GM18511 (cell line): Measurements from ENCODE around the gene ZNF750.
"Not testable (repeated sequence)": the region's sequence is repeated elsewhere in the genome, so short reads cannot be mapped to it uniquely, and the experiment has no call there.

ENCODE experiments used
- ATAC-seq: cut with Tn5 transposase; IDR thresholded peaks from one replicate; pipeline ENCODE4 v1.9.1; 2021; ENCODE audit warnings: mild to moderate bottlenecking, moderate library complexity; ENCODE audit not compliant: unreplicated experiment

The ZNF750 gene

DNA sequence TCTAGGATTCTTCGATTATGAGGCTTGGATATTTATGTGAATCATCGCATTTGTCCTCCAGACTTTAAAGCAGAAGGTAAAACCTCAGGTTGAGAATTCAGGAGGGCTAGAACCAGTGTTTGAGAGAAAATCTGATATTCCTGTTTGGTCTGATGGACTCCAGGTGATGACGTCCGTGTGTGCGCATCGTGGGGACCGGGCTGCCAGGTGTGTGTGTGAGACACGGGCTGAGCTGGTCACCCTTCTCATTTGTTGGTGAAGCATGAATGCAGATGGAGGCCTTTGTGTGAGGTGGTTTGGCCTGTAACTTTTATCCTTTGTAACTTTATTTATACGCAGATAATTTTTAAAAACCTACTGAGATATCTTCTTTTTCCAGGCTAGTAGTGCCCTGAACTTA is 42.8 kb downstream of the ZNF750 start:
- ATAC-seq, result no peak

DNA sequence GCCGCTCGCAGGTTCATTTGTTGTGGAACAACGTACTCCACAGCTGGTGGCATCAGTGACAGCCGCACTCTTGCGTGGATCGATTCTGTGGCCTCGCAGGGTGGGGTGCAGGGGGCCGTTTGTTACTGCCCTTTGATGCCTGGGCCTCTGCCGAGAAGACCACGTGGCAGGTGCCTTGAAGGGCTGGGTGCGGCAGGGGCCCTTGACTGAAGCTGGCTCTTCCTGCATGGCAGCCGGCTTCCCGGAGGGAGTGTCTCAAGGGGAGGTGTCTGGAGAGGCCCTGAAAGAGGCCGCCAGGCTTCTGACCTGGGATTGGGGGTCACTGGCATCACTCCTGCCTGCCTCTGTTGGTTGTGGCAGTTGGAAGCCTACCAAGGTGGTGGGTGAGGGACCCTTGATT is 44.2 kb downstream of the ZNF750 start:
- ATAC-seq, result no peak

DNA sequence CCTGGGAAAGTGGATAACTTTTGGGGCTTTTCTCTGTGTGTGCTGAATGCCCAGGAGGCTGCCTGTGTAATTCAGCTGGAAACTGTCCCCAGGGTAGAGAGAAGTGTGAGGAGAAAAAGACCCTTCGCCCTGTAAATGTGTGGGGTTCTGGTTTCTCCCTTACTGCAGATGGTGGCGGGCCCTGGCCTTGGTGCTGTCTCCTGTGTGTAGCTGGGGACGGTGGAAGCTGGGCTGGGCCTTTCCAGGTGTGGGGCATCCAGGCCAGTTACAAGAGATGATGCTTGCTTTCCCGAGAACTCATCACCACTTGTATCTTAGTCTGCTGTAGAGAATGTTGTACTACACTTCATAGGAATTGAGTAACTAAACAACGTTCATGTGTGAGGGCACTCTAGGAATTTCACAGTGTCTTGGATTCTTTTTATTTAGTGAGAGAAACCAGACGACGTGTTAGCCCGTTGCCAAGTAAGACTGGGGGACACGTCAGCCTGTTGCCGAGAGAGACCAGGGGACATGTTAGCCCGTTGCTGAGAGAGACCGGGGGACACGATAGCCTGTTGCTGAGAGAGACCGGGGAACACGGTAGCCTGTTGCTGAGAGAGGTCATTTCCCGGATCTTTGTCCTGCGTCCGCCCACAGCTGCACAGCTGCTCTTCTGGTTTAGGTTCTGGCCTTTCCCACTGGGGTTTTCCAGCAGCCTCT is 44.9 kb downstream of the ZNF750 start:
- ATAC-seq, result no peak

DNA sequence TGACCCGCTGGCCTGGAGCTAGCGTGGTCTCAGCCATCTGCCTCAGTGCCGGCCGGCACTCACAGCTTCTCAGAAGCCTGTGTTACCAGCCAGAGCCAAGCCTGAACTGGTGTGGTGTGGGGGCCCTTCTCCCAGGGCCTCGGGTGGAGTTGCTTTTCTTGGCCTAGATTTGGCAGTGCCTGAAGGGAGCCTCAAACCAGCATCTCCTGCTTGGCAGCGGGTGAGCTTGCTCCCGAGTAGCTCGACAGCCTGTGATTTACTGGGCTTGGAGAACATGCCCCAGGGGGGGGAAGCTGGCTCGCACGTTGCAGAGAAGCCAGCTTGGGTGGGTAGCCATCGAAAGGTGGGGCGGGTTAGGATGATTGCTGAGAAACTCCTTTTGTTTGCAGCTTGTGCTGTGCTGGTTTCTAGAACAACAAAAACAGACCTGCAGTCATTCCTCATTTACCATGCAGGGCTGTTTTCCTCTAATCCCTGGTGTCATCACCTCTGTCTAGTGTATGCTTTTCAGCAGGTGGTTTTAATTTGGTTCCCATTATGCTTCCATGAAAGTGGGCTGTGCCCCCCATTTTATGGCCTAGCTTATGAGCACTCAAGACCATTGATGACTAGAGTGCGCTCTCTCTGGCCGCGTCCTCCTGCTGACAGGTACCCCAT is 45.7 kb downstream of the ZNF750 start:
- no peak for ATAC-seq

DNA sequence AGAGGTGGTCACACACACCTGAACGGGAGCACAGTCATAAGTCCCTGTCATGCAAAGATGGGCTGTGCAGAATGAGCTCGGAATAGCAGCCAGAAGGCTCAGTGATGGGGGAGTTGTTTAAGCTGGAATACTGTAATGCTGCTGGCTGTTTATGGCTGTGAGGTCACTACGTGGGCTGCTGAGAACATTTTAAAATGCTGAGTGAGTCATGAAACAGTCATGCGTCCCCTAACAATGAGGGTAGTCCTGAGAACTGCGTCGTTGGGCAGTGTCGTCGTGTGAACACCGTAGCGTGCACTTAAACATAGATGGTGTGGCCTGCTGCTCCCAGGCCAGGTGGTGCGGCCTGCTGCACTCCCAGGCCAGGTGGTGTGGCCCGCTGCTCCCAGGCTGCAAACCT is 48.3 kb downstream of the ZNF750 start:
- ATAC-seq, result no peak

DNA sequence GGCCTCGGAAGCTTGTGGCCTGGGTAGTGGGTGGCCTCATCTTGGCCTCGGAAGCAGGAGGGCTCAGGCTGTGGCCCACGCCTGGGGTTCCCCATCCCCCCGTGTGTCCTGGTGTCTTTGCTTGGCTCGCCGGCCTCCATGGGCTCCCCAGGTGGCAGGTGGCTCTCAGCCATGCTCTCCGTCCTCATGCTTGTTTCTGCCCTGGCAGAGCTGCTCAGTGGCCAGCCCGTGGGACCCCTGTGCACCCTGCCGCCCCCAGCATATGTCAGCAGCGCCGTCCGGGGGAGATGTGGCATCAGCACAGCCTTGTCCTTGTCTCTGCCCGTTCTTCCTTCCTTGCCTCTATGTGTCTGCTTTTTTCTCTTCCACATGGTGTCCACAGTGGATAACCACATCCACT is 49.4 kb downstream of the ZNF750 start:
- no peak for ATAC-seq

DNA sequence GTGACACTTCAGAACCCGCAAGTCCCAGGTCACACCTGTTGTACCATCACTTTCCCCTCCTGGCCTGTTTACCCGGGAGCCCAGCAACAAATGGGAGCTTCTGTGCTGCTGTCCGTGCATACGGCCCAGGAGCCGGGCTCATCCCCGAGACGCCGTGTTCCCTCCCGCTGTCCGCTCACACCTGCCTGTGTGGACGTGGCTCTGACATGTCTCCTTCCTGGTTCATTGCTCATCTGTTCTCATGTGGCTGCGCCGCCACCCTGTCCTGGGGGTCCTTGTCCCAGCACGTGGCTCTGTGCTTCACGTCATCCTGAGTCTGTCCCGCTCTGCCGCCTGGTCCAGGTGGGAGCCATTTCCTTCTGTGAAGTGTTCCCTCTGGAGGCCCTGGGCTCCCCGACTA is 50.0 kb downstream of the ZNF750 start:
- ATAC-seq, result no peak

DNA sequence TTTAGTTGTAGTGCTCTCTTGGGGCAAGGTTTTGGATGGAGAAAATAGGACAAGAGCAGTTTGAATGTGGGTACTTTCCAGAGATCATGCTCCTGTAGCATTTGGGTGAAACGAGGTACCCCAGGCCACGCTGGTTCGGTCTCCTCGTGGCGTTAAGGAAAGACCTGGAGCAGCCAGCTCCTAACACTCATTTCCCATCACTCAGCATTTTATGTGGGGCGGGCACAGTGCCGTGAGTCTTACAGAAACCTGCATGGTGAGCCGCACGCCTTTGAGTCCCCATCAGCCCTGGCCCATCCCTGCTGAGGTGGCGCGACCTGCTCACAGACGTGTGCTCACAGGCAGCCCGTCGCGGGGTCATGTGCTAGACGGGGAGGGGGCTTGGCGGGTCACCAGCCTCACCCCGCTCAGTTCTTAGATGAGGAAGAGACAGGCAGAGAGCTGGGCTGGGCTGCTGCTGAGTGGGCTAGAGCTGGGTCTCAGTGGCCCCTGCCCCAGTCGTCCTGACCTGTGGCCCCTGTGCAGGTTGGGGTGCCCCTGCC is 50.7 kb downstream of the ZNF750 start:
- ATAC-seq, result no peak

DNA sequence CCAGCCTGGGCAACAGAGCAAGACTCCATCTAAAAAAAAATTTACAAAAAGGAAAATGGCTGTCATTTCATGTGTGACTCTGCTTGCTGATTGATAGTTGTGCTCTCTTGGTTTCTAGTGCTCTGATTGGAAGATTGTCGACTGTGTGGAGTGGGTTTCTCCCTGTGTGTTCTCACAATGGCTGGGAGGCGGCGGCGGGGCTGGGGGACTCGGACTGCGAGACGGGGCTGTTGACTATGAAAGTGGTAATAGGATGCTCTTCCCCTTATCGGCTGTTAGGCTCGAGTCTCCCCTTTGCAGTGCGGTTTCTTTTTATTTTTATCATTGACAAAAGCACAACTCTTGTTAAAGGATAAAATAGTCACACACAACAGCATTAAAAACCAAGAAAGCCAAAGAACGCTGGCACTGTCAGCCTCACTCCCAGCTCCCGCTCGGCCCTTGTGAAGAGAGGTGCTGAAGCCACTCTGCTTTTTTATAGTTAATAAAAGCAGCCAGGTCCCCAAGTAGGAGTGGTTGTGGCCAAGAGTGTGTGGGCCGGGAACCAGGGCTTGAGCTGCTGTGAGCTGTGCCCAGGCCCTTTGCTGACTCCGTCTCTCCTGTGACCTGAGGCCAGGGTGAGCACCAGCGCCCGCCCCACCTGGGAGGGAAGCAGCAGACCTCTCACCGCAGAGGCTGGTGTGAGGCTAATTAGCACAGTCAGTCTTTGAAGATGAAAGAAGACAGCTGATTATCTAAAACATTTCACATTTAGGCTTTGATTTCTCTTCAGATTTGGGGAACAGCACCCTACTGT is 51.4 kb downstream of the ZNF750 start:
- ATAC-seq, result no peak

DNA sequence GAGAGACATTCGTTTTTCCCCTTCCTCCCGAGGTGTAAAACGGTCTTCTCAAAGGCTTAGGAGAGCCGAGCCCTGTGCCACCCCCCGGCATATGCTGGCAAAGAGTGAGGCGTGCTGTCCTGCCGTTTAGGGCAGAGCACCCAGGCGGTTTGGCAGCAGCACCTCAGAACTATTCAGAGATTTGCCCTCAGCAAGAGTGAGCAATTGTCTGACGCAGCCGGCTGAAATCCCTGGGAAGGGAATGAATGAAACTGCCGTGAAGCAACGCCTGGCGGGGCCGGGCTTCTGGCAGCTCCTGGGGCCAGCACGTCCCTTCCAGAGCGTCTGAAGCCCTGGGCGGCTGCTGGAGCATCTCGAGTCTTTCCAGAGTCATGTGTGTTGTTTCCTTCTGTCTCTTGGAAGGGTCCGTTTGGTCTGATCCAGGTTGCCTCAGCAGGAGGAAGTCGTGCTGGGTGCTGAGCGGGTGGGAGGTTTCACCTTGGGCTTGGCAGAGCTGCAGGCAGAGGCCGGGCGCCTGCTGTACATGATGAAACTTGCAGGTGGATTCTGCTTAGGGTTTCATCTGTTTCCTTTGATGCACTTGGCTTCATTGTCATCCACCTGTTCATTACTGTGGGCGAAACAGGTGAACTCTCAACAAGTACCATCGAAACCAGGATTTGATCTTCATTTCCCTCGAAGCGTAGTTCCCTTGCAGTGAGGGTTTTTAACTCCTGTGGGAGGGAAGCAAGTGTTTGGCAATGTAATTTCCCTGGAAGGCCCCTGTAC is 52.6 kb downstream of the ZNF750 start:
- ATAC-seq, result no peak

DNA sequence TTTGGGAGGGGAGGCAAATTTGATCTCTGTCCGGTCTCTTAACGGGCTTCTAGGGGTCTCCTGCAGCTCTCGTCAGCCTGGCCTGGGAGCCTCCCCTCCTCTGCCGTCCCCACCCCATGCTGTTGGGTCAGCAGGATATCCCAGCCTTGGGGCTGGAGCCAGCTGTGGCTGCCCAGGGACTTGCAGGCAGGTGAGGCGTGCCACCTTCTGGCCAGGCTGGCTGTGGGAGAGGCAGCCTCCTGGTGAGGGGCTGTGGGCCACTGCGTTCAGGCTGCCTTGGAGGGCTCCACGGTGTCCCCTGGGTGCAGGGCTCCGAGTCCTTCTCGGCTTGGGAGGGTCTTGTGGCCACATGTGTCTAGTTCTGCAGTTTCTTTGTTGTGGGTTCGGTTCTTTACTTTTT is 53.4 kb downstream of the ZNF750 start:
- no peak for ATAC-seq

DNA sequence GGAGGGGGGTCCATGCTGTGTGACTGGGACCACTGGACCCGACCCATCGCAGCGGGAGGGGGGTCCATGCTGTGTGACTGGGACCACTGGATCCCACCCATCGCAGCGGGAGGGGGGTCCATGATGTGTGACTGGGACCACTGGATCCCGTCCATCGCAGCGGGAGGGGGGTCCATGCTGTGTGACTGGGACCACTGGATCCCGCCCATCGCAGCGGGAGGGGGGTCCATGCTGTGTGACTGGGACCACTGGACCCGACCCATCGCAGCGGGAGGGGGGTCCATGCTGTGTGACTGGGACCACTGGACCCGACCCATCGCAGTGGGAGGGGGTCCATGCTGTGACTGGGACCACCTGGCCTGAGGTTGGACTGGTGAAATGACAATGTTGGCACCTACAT is 54.2 kb downstream of the ZNF750 start:
- ATAC-seq, result not testable (repeated sequence)

DNA sequence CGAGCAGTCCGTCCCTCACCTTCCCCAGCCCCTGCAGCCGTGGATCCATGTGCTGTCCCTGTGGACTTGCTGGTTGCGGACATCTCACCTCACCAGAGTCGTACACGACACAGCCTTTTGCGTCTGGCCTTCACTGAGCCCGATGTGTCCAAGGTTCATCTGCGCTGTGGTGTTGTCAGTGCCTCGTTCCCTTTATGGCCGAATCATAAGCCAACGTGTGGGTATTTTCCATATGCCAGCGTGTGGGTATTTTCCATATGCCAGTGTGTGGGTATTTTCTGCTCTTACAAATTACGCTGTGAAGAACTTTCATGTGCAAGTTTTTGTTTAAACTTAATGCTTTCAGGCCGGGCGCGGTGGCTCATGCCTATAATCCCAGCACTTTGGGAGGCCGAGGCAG is 56.3 kb downstream of the ZNF750 start:
- ATAC-seq, result no peak

DNA sequence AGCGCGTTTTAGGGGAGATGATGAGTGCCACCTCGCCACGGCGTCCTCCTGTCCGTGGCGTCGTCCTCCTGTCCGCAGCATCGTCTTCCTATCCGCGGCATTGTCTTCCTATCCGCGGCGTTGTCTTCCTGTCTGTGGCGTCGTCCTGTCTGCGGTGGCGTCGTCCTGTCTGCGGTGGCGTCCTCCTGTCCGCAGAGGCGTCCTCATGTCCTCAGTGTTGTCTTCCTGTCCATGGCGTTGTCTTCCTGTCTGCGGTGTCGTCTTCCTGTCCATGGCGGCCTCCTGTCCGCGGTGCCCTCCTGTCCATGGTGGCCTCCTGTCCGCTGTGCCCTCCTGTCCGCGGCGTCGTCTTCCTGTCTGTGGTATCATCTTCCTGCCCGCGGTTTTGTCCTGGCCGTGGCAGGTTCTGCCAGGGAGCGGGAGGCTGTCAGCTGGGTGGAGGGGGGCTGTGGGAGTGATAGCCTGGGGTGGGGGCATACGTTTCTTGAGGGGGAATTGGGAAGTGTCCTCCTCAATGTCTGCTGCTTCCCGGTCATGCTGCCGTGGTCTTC is 57.1 kb downstream of the ZNF750 start:
- ATAC-seq, result no peak

DNA sequence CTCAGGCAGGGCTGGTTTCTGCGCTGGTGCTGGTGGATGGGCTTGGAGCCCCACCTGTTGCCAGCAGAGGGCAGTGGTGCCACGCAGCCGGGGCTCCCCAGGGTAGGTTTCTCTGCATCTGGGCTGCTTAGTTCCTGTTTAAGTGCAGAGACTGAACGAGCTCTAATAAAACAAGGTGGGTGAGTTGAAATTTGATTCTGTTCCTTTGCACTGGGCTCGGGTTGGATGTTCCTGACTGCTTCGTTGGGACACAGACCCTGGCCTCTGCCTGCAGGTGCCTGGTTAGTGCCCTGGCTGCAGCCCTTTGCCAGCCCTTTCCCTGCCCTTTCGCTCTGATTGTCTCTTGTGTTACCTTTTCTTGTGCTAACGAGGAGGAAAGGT is 57.9 kb downstream of the ZNF750 start:
- no peak for ATAC-seq

DNA sequence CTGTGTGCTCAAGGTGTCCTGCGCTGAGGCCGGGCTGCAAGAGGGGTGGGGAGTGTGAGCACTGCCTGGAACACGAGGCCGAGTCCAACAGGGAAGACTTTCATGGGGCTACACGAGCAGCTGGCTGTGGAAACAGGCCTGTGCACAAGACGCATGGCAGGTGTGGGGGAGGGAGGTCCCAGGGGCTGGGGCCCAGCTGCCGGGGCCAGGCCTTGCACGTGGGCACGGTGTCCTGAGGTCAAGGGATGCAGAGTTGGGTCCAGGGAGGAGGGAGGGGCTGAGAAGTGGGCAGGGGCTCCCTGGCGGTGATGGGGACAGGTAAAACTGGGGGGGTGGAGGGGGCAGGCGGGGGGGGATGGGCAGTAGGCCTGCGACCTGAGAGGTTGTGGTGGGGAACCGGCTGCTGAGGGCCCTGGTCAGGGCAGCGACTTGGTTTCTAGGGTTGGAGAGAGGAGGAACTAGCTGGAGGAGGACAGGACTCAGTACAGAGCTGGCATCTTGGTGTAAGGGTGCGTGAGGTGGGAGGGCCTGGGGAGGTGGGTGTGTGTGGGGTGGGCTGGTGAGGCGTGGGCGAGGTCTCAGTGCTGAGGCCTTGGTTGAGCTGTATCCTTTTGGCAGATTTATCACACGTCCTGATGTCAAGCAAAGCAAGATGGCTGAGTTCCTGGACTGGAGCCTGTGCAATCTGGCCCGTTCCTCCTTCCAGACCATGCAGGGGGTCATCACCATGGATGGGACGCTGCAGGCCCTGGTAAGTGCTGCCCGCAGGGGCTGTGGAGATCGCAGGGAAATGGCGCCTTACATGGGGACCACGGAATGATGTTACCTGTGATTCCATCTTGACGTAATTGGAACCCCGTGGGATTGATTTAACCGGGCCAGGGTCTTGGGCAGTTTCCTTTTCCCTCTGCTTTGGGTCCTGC is 58.6 kb downstream of the ZNF750 start:
- ATAC-seq, result no peak

DNA sequence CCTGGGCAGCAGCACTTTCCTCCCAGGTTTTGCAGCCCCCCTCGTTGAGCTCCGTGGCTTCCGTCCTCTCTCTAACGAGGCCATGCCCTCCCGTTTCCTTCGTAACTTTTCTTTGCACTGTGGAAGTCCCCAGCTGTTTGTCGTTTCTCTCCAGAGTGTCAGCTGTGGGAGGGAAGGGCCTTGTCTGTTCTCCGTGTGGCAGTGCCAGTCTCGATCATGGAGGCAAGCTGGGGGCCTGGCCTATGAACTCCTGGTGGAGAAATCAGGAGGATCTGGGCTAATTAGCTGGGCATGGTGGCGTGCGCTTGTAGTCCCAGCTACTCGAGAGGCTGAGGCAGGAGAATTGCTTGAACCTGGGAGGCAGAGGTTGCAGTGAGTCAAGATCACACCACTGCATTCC is 59.6 kb downstream of the ZNF750 start:
- ATAC-seq, result no peak

DNA sequence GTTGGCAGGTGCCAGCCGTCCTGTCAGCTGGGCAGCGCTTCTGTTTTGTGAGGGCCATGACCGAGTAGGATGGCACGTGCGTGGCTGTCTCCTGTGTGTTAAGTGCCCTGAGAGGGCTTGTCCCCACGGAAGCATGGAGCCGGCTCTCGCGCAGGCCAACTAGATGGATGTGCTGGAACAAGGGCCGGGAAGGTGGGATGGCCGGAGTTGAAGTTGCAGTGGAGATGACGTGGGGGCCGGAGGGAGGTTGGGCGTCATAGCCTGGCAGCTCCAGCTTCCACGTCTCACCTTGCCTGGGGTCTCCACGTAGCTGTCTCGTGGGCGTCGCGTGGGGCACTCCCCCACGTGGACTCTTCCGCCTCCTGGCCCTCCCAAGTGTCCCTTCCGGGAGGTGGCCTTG is 60.3 kb downstream of the ZNF750 start:
- ATAC-seq, result no peak
